ENCODE results near the gene ERH. TPM values are rescaled to one million over a fixed set of nuclear protein-coding genes. Genes with fewer than 3 reads are reported as not detected.

ERH gene
- total and polyA plus RNA-seq, 12 donors = 102 to 151 (median 130) TPM

DNA sequence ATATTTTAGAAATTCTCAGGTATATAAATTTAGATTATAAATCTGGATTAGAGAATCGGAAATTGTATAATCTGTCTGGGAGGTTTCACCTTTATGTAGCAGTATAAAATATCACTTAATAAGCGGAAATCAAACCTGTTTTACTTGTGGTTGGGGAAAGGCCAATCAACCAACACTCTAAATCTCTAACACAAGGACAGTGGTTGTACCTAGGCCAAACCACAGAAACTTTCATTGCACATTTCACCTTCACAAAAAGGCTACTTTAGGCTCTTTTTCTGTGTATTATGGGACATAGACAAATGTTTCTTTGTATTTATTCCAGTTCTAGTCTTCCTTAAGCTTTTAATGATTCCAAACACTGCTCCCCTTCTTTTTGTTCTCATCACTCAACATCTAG, 19.8 kb downstream of the ERH start:
- intact Hi-C loops (cut with DNase I) = no loop called here
- Histone ChIP-seq H3K4me1 (peaks cover 0 to 17% (median 4%) of the 10 kb centered on the region in 9 donors), H3K27me3 (no peaks in the 10 kb centered on the region), H3K4me3 (no peak overlapping the region), H3K36me3 (peaks cover 0 to 89% (median 6%) of the 10 kb centered on the region in 9 donors), H3K9me3 (peaks cover 0 to 14% (median 0%) of the 10 kb centered on the region in 11 donors), H3K27ac (no peak overlapping the region)
- no peak for ATAC-seq
- no peak for DNase-seq
- 97 to 99% methylated on average over 2 of the region's 2 CpGs for WGBS, 2 donors
- TF ChIP-seq, protein P1, sequence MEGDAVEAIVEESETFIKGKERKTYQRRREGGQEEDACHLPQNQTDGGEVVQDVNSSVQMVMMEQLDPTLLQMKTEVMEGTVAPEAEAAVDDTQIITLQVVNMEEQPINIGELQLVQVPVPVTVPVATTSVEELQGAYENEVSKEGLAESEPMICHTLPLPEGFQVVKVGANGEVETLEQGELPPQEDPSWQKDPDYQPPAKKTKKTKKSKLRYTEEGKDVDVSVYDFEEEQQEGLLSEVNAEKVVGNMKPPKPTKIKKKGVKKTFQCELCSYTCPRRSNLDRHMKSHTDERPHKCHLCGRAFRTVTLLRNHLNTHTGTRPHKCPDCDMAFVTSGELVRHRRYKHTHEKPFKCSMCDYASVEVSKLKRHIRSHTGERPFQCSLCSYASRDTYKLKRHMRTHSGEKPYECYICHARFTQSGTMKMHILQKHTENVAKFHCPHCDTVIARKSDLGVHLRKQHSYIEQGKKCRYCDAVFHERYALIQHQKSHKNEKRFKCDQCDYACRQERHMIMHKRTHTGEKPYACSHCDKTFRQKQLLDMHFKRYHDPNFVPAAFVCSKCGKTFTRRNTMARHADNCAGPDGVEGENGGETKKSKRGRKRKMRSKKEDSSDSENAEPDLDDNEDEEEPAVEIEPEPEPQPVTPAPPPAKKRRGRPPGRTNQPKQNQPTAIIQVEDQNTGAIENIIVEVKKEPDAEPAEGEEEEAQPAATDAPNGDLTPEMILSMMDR (IDR thresholded peaks at IDR 0.05) = no peak

DNA sequence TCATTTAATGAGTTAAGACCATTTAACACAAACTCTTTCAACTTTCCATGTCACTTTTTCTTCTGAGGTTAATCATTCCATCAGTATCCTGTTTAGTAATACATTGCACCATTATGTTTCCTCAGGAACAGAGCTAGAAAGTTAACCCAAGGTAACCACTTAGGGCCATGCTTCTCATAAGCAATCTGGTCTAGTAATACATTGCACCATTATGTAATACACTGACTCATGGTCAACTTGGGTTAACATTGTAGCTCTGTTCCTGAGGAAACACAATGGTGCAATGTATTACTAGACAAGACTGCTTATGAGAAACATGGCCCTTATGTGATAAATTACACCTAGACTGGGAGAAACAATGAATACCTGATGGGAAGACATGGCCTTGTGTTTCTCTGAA, 21.7 kb downstream of the ERH start:
- no peak for DNase-seq
- Histone ChIP-seq H3K4me3 (no peak overlapping the region), H3K27ac (no peak overlapping the region), H3K9me3 (peaks cover 0 to 14% (median 0%) of the 10 kb centered on the region in 11 donors), H3K4me1 (peaks cover 0 to 17% (median 4%) of the 10 kb centered on the region in 9 donors), H3K36me3 (peaks cover 0 to 81% (median 6%) of the 10 kb centered on the region in 9 donors), H3K27me3 (no peaks in the 10 kb centered on the region)
- intact Hi-C loops (cut with DNase I) = no loop called here
- TF ChIP-seq, protein P1 (IDR thresholded peaks at IDR 0.05) = no peak
- ATAC-seq = peak in 1 of 8 donors; percentile 44

DNA sequence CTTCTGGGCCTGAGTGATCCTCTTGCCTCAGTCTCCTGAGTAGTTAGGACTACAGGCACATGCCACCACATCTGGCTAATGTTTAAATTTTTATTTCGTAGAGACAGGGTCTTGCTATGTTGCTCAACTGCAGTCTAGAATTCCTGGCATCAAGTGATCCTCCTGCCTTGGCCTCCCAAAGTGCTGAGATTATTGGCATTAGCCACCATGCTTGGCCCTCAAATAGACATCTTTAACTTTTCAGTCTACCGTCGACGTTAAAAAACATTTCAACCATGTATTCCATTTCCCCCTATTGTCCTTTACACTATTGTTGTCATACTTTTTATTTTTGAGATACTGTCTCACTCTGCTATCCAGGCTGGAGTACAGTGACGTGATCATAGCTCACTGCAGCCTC, 22.4 kb downstream of the ERH start:
- Histone ChIP-seq H3K4me3 (no peak overlapping the region), H3K27ac (no peak overlapping the region), H3K4me1 (peaks cover 0 to 12% (median 0%) of the 10 kb centered on the region in 9 donors), H3K27me3 (no peaks in the 10 kb centered on the region), H3K36me3 (peaks cover 0 to 74% (median 6%) of the 10 kb centered on the region in 9 donors), H3K9me3 (peaks cover 0 to 14% (median 0%) of the 10 kb centered on the region in 11 donors)
- TF ChIP-seq, protein P1 (IDR thresholded peaks at IDR 0.05) = no peak
- no peak for DNase-seq
- 94 to 98% methylated on average over 5 of the region's 5 CpGs for WGBS, 2 donors
- intact Hi-C loops (cut with DNase I) = no loop called here
- ATAC-seq = no peak

GRCh38 chr14:69375182-69375581, 22.9 kb downstream of the ERH start:
- ATAC-seq (no peak), DNase-seq (no peak)
- 96 to 98% methylated on average over 3 of the region's 3 CpGs for whole genome bisulfite sequencing, 2 donors
- no peaks in the 10 kb centered on the region for H3K27me3 ChIP-seq
- no peak overlapping the region for H3K27ac ChIP-seq
- H3K36me3 ChIP-seq = peaks cover 0 to 69% (median 6%) of the 10 kb centered on the region in 9 donors
- TF ChIP-seq, protein P1 (IDR thresholded peaks at IDR 0.05) = no peak
- intact Hi-C loops (cut with DNase I) = no loop called here
- H3K4me1 ChIP-seq = peaks cover 0 to 10% (median 0%) of the 10 kb centered on the region in 9 donors
- H3K4me3 ChIP-seq = no peak overlapping the region
- peaks cover 0 to 14% (median 0%) of the 10 kb centered on the region in 11 donors for H3K9me3 ChIP-seq

All from heart right ventricle (tissue), 16 donors.